Activated CD8-positive, alpha-beta T cell treated with anti-CD3 and anti-CD28 coated beads for 36 hours (primary cell): Measurements from ENCODE around the gene MUC13. TPM values are rescaled to one million over a fixed set of nuclear protein-coding genes. Genes with fewer than 3 reads are reported as not detected.

ENCODE experiments used
- ATAC-seq: fragments of 200-7000 bp; cut with Tn5 transposase; one replicate; pipeline ENCODE4 v1.10.0; 2021; ENCODE audit warnings: mild to moderate bottlenecking, moderate library complexity
- CTCF ChIA-PET: fragments of 350-600 bp; sonication (Branson Sonifier 250); formaldehyde crosslinking; loops from one replicate; lab custom pipeline; 2021; ENCODE audit warnings: antibody characterized with exemption; lab: Charles Lee
- POLR2A ChIA-PET: fragments of 350-600 bp; sonication (Branson Sonifier 250); formaldehyde crosslinking; loops from one replicate; lab custom pipeline; 2021; ENCODE audit warnings: antibody characterized with exemption; lab: Charles Lee
- DNase-seq: peaks from one replicate; pipeline ENCODE4 v3.0.0-alpha.2; 2020
- H3K27ac Mint-ChIP-seq: one replicate; pipeline ENCODE4 v1.8.0; 2021; ENCODE audit warnings: mild to moderate bottlenecking, mixed read lengths
- H3K27me3 Mint-ChIP-seq: one replicate; pipeline ENCODE4 v1.8.0; 2021; ENCODE audit warnings: mixed read lengths
- H3K36me3 Mint-ChIP-seq: one replicate; pipeline ENCODE4 v1.8.0; 2021; ENCODE audit warnings: low read depth, mixed read lengths
- H3K4me1 Mint-ChIP-seq: one replicate; pipeline ENCODE4 v1.8.0; 2021; ENCODE audit warnings: low read depth, mixed read lengths
- H3K4me3 Mint-ChIP-seq: one replicate; pipeline ENCODE4 v1.8.0; 2021; ENCODE audit warnings: mild to moderate bottlenecking, moderate library complexity, mixed read lengths
- H3K9me3 Mint-ChIP-seq: one replicate; pipeline ENCODE4 v1.8.0; 2021; ENCODE audit warnings: mixed read lengths
- intact Hi-C: fragments of 100-400 bp; cut with micrococcal nuclease; formaldehyde crosslinking; loops from one replicate; pipeline ENCODE4 v1.10.0; 2022
- total RNA-seq, 2 experiments: library from RNA; stranded (reverse); gene quantifications; one replicate each; pipeline ENCODE4 v1.2.3, GENCODE V29; 2021
- TF ChIP-seq, protein P1 (sequence below): fragments of 200-600 bp; IDR thresholded peaks from one replicate; pipeline ENCODE4 v1.8.0; 2022; ENCODE audit warnings: antibody characterized with exemption, mild to moderate bottlenecking

MUC13 gene
- total RNA-seq, 2 experiments from 2014 or later = not detected

DNA sequence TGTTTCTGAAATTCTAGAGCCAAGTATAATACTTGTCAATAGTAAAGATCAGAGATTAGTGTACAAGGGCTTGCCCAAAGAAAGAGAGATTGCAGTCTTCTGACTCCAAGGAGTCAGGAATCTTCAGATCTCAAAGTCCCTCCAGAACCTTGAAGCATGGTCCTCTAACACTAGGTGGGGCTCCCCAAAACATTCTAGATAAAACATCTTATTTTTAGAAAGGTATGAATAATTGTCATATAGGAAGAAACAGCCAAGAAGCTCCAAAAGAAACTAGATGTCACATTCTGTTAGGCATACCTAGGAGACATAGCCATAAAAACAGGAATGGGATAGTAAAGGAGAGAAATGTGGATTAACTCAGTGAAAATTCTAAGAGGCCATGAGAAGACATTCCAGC lies 10.7 kb downstream of the MUC13 start:
- no peaks in the 10 kb centered on the region for H3K36me3 Mint-ChIP-seq
- POLR2A ChIA-PET = no interaction called here
- TF ChIP-seq, protein P1, sequence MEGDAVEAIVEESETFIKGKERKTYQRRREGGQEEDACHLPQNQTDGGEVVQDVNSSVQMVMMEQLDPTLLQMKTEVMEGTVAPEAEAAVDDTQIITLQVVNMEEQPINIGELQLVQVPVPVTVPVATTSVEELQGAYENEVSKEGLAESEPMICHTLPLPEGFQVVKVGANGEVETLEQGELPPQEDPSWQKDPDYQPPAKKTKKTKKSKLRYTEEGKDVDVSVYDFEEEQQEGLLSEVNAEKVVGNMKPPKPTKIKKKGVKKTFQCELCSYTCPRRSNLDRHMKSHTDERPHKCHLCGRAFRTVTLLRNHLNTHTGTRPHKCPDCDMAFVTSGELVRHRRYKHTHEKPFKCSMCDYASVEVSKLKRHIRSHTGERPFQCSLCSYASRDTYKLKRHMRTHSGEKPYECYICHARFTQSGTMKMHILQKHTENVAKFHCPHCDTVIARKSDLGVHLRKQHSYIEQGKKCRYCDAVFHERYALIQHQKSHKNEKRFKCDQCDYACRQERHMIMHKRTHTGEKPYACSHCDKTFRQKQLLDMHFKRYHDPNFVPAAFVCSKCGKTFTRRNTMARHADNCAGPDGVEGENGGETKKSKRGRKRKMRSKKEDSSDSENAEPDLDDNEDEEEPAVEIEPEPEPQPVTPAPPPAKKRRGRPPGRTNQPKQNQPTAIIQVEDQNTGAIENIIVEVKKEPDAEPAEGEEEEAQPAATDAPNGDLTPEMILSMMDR = no peak
- CTCF ChIA-PET = interaction anchor here (1.5 to 2.0 kb wide), 3 partner anchors 12 to 163 kb away, joined by 5 to 6 read pairs (median 5); no protein-coding TSS in a partner anchor
- no peak overlapping the region for H3K27ac Mint-ChIP-seq
- DNase-seq (no peak), ATAC-seq (no peak)
- intact Hi-C loops = loop anchor here (10.0 kb wide), 1 partner anchor 281 kb away; no protein-coding TSS in a partner anchor
- H3K9me3 Mint-ChIP-seq = no peaks in the 10 kb centered on the region
- peaks cover 12% of the 10 kb centered on the region for H3K27me3 Mint-ChIP-seq
- no peak overlapping the region for H3K4me3 Mint-ChIP-seq
- H3K4me1 Mint-ChIP-seq = peaks cover 5% of the 10 kb centered on the region

DNA sequence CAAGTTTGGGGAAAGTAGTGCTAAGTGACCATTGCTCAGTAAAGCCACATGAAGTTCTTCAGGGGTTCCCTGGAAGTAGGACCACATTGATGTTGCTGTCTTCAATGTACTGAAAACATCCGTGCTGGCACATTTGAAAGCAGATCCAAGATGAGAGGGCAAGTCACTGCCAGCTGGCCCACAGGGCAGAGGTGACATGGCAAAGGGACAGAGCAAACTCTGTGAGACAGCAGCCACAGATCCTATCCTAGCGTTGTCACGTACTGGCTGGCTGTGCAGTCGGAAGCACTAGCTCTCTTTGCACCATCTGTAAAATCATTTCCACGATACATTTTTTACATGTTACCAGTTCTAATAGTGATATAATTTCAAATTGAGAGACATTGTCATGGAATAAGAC lies 13.8 kb downstream of the MUC13 start:
- Mint-ChIP-seq H3K27me3 (peaks cover 10% of the 10 kb centered on the region), H3K9me3 (no peaks in the 10 kb centered on the region), H3K27ac (no peak overlapping the region), H3K4me3 (no peak overlapping the region), H3K4me1 (no peaks in the 10 kb centered on the region), H3K36me3 (no peaks in the 10 kb centered on the region)
- DNase-seq (no peak), ATAC-seq (no peak)
- ChIA-PET CTCF (interaction anchor here (2.1 kb wide), 1 partner anchor 19 kb away, joined by 8 read pairs; no protein-coding TSS in a partner anchor), POLR2A (interaction anchor here (0.7 kb wide), 2 partner anchors 117 to 174 kb away, joined by 4 to 6 read pairs; no protein-coding TSS in a partner anchor)
- intact Hi-C loops = loop anchor here (10.0 kb wide), 1 partner anchor 284 kb away; no protein-coding TSS in a partner anchor
- TF ChIP-seq, protein P1 = no peak

DNA sequence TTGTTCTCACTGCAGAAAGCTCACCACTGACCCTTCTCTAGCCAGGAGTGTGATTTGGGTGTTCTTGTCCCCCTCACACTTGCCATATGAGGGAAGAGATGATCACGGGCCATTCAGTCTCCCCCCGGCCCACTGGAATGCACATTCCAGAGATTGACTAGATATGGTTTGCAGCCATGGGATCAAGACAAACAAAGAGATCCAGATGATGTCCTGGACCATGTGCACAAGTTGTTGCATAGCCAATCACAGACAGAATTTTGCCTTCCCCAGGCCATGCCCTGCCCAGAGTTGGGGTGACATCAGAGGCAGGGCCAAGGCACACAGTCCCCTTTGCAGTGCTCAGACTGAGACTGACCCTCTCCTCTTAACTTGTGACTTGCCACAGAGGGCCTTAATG lies 14.8 kb downstream of the MUC13 start:
- intact Hi-C loops = loop anchor here (10.0 kb wide), 1 partner anchor 285 kb away; no protein-coding TSS in a partner anchor
- Mint-ChIP-seq H3K4me3 (no peak overlapping the region), H3K27ac (no peak overlapping the region), H3K4me1 (no peaks in the 10 kb centered on the region), H3K36me3 (no peaks in the 10 kb centered on the region), H3K27me3 (peaks cover 13% of the 10 kb centered on the region), H3K9me3 (no peaks in the 10 kb centered on the region)
- ATAC-seq (no peak), DNase-seq (no peak)
- ChIA-PET CTCF (interaction anchor here (0.5 to 2.1 kb wide), 2 partner anchors 18 to 479 kb away, joined by 3 to 8 read pairs; no protein-coding TSS in a partner anchor), POLR2A (interaction anchor here (0.6 kb wide), 1 partner anchor 216 kb away, joined by 3 read pairs; no protein-coding TSS in a partner anchor)
- TF ChIP-seq, protein P1 = no peak

DNA sequence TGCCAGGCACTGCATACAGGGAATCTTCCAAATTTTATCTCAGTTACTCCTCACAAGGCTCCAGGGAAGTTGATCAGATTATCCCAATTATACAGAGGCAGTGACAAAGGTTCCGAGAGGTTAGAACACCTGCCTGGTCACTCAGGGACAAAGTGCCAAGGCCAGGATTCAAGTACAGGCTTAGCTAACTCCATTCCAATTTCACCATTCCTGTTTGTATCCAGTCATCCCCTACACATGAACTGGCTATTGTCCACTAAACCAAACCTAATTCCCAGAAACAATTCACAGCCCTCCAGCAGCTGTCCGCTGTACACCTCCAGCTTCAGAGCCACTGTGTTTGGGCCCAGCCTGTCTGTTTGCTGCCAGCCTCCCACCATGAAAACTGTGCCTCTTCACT lies 16.0 kb downstream of the MUC13 start:
- H3K4me3 Mint-ChIP-seq = no peak overlapping the region
- no peak overlapping the region for H3K27ac Mint-ChIP-seq
- CTCF ChIA-PET = interaction anchor here (2.1 kb wide), 1 partner anchor 17 kb away, joined by 5 read pairs; no protein-coding TSS in a partner anchor
- H3K4me1 Mint-ChIP-seq = no peaks in the 10 kb centered on the region
- H3K27me3 Mint-ChIP-seq = peaks cover 7% of the 10 kb centered on the region
- no peak for DNase-seq
- H3K36me3 Mint-ChIP-seq = no peaks in the 10 kb centered on the region
- ATAC-seq = no peak
- POLR2A ChIA-PET = no interaction called here
- TF ChIP-seq, protein P1 = no peak
- intact Hi-C loops = no loop called here
- H3K9me3 Mint-ChIP-seq = no peaks in the 10 kb centered on the region

DNA sequence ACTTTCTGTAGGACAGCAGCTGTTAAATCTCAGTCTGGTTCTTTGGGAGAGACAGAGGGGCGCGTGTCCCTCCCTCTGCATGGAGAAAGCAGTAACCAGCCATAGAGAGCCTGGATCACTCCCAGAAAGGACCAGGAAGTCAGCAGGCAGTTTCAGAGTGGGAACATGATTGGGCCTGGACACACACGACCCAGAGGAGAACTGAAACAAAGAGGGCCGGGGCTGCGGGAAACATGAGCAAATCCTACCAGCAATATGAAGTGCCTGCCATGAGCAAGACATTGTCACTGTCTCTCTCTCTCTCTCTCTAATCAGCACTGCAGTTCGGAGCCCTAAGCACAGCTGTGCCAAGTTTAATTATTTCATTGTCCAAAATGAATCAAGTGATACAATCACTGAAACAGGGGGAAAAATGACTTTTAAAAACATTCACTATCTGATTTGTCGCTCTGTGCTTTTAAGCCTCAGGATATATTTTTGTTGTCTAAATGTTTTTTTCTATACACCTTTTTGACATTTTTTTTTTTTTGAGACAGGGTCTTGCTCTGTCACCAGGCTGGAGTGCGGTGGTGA lies 17.6 kb downstream of the MUC13 start:
- peaks cover 7% of the 10 kb centered on the region for H3K27me3 Mint-ChIP-seq
- ChIA-PET POLR2A (no interaction called here), CTCF (interaction anchor here (0.8 to 2.1 kb wide), 2 partner anchors 10 to 16 kb away, joined by 3 to 5 read pairs; no protein-coding TSS in a partner anchor)
- ATAC-seq (no peak), DNase-seq (no peak)
- no peak overlapping the region for H3K27ac Mint-ChIP-seq
- no peaks in the 10 kb centered on the region for H3K4me1 Mint-ChIP-seq
- H3K36me3 Mint-ChIP-seq = no peaks in the 10 kb centered on the region
- H3K9me3 Mint-ChIP-seq = no peaks in the 10 kb centered on the region
- intact Hi-C loops = no loop called here
- TF ChIP-seq, protein P1 = no peak
- no peak overlapping the region for H3K4me3 Mint-ChIP-seq
